ENCODE measurements around the gene NUDT3. TPM values are rescaled to one million over a fixed set of nuclear protein-coding genes. Genes with fewer than 3 reads are reported as not detected.

The NUDT3 gene
- polyA plus RNA-seq, 1 of the 3 experiments (the other 2 are of a cell fraction), result 11.9 TPM

DNA sequence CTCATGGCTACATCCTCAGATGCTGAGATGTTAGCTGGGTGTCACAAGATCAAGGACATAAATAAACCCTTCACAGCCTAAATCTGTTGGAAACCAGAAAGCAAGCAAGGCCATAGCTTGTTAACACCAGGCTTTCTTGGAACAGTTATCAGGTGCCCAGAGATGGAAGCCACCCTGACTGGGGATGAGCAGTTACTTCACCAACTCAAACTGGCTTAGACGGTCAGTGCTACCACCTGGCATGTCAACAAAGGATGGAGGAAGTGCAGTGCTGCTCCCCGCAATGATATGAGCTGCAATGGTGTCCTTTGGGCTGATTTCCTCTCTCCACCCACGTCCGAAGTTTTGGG lies 114.7 kb downstream of the NUDT3 start:
- peaks cover 5 to 18% of the 10 kb centered on the region in 2 experiments for H3K36me3 ChIP-seq (replicated peaks in 1 of 2; ENCODE audit: control insufficient read depth in 1 of 2, insufficient read depth in 2 of 2, low read length in 1 of 2)
- no peaks in the 10 kb centered on the region for H3K27me3 ChIP-seq (ENCODE audit: insufficient read depth)
- H3K27ac ChIP-seq (ENCODE audit: low read depth in 2 of 2, low read length in 1 of 2), result no peak overlapping the region; a peak in 1 of 4 replicates
- 94% methylated on average over 4 of the region's 4 CpGs for WGBS (ENCODE audit: low lambda C conversion rate)
- no peaks in the 10 kb centered on the region for H3K79me2 ChIP-seq (ENCODE audit: insufficient read depth)
- DNase-seq, result no peak
- peaks cover 4% of the 10 kb centered on the region for H3F3A ChIP-seq (replicated peaks; ENCODE audit: insufficient read depth)
- no peak overlapping the region for H2AFZ ChIP-seq (ENCODE audit: low read depth)
- no peak overlapping the region for H3K4me3 ChIP-seq (ENCODE audit: low read depth in 2 of 2, low read length in 1 of 2)
- no peaks in the 10 kb centered on the region for H3K9me3 ChIP-seq
- H3K4me2 ChIP-seq, result no peak overlapping the region
- H3K9me2 ChIP-seq, result no peaks in the 10 kb centered on the region
- CTCF ChIA-PET, result interaction anchor here (0.6 kb wide), 1 partner anchor 28 kb away, joined by 3 read pairs; no protein-coding TSS in a partner anchor
- H3K4me1 ChIP-seq (ENCODE audit: control insufficient read depth in 1 of 2, insufficient read depth in 2 of 2, low read depth in 1 of 2, low read length in 1 of 2), result peaks cover 0 to 21% of the 10 kb centered on the region in 2 experiments; a peak in 1 of 4 replicates
- H4K20me1 ChIP-seq (ENCODE audit: insufficient read depth), result no peaks in the 10 kb centered on the region
- H3K9ac ChIP-seq, result no peak overlapping the region
- TF ChIP-seq RAD21 (IDR thresholded peaks at IDR 0.05; ENCODE audit: low read length) (no peak), REST (IDR thresholded peaks at IDR 0.05; ENCODE audit: low read depth, low read length) (no peak), RCOR1 (IDR thresholded peaks at IDR 0.05; ENCODE audit: low read length) (no peak)
- TF ChIP-seq, protein P1, sequence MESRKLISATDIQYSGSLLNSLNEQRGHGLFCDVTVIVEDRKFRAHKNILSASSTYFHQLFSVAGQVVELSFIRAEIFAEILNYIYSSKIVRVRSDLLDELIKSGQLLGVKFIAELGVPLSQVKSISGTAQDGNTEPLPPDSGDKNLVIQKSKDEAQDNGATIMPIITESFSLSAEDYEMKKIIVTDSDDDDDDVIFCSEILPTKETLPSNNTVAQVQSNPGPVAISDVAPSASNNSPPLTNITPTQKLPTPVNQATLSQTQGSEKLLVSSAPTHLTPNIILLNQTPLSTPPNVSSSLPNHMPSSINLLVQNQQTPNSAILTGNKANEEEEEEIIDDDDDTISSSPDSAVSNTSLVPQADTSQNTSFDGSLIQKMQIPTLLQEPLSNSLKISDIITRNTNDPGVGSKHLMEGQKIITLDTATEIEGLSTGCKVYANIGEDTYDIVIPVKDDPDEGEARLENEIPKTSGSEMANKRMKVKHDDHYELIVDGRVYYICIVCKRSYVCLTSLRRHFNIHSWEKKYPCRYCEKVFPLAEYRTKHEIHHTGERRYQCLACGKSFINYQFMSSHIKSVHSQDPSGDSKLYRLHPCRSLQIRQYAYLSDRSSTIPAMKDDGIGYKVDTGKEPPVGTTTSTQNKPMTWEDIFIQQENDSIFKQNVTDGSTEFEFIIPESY (IDR thresholded peaks at IDR 0.05; ENCODE audit: borderline replicate concordance, low read depth), result no peak
- POLR2A ChIA-PET, result no interaction called here

- Histone ChIP-seq H3K79me2 (ENCODE audit: insufficient read depth) (no peaks in the 10 kb centered on the region), H3K4me3 (ENCODE audit: low read depth in 2 of 2, low read length in 1 of 2) (no peak overlapping the region), H3K9me2 (no peaks in the 10 kb centered on the region), H3K27me3 (ENCODE audit: insufficient read depth) (no peaks in the 10 kb centered on the region), H2AFZ (ENCODE audit: low read depth) (no peak overlapping the region), H3K9ac (no peak overlapping the region), H3K4me1 (ENCODE audit: control insufficient read depth in 1 of 2, insufficient read depth in 2 of 2, low read depth in 1 of 2, low read length in 1 of 2) (peaks cover 0 to 21% of the 10 kb centered on the region in 2 experiments; a peak in 1 of 4 replicates), H3K4me2 (no peak overlapping the region), H4K20me1 (ENCODE audit: insufficient read depth) (no peaks in the 10 kb centered on the region), H3K36me3 (replicated peaks in 1 of 2; ENCODE audit: control insufficient read depth in 1 of 2, insufficient read depth in 2 of 2, low read length in 1 of 2) (peaks cover 0 to 17% of the 10 kb centered on the region in 2 experiments), H3F3A (replicated peaks; ENCODE audit: insufficient read depth) (peaks cover 4% of the 10 kb centered on the region), H3K9me3 (no peaks in the 10 kb centered on the region), H3K27ac (ENCODE audit: low read depth in 2 of 2, low read length in 1 of 2) (no peak overlapping the region)
- ChIA-PET CTCF (interaction anchor here (0.6 kb wide), 1 partner anchor 28 kb away, joined by 3 read pairs; no protein-coding TSS in a partner anchor), POLR2A (no interaction called here)
- TF ChIP-seq REST (IDR thresholded peaks at IDR 0.05; ENCODE audit: low read depth, low read length) (no peak), MEF2A (IDR thresholded peaks at IDR 0.05; ENCODE audit: borderline replicate concordance, low read depth) (no peak)
- TF ChIP-seq, protein P1 (IDR thresholded peaks at IDR 0.05; ENCODE audit: borderline replicate concordance, low read depth), result no peak
- no peak for DNase-seq
- WGBS (ENCODE audit: low lambda C conversion rate), result 96% methylated on average over 10 of the region's 10 CpGs
Observed at GRCh38 chr6:34276881-34277762, 115.3 kb downstream of the NUDT3 start.
